ENCODE measurements around the gene SLC2A10. TPM values are rescaled to one million over a fixed set of nuclear protein-coding genes. Genes with fewer than 3 reads are reported as not detected.

The SLC2A10 gene
- polyA plus RNA-seq, 1 donor (not counting 4 experiments of a cell fraction or from before 2014, with no cell fraction given), result not detected

DNA sequence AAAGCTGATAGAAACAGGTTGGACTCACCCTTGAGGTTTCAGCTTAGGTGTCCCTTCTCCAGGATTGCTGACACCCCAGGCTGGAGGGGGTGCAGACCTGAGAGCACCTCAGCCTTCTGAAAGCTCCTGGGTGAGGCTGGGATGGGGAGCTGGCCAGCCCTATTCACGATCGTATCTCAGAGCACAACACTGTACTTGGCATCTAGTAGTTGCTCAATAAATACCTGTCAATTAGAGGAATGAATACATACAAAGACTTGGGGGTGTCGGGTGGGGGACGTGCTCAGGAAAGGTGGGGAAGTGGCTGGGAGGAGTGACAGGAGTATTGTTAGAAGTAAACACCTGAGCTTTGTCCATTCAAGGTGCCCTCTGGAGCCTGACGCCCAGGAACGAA, 61.7 kb downstream of the SLC2A10 start:
- DNase-seq (ENCODE audit: low read depth, low spot score) (no peak), FAIRE-seq (no peak)
- H3K27me3 ChIP-seq (ENCODE audit: control insufficient read depth, extremely low read depth, insufficient read depth, low read length), result no peaks in the 10 kb centered on the region
- no peak overlapping the region for H3K9ac ChIP-seq (ENCODE audit: control insufficient read depth, extremely low read depth, insufficient read depth, low read length)
- no peak overlapping the region for H3K4me3 ChIP-seq (ENCODE audit: control insufficient read depth in 2 of 3, extremely low read depth in 1 of 3, insufficient read depth in 2 of 3, low read depth in 1 of 3, low read length in 3 of 3)
- H3K79me2 ChIP-seq (ENCODE audit: control insufficient read depth, insufficient read depth, low read length), result no peaks in the 10 kb centered on the region
- H3K27ac ChIP-seq (ENCODE audit: control insufficient read depth, insufficient read depth, low read length), result no peak overlapping the region
- no peaks in the 10 kb centered on the region for H3K9me3 ChIP-seq (ENCODE audit: control insufficient read depth, low read depth, low read length)
- H2AFZ ChIP-seq (ENCODE audit: control insufficient read depth, low read length), result no peak overlapping the region
- no peak for TF ChIP-seq EZH2 (IDR thresholded peaks at IDR 0.05; ENCODE audit: low read length)
- TF ChIP-seq, protein P1, sequence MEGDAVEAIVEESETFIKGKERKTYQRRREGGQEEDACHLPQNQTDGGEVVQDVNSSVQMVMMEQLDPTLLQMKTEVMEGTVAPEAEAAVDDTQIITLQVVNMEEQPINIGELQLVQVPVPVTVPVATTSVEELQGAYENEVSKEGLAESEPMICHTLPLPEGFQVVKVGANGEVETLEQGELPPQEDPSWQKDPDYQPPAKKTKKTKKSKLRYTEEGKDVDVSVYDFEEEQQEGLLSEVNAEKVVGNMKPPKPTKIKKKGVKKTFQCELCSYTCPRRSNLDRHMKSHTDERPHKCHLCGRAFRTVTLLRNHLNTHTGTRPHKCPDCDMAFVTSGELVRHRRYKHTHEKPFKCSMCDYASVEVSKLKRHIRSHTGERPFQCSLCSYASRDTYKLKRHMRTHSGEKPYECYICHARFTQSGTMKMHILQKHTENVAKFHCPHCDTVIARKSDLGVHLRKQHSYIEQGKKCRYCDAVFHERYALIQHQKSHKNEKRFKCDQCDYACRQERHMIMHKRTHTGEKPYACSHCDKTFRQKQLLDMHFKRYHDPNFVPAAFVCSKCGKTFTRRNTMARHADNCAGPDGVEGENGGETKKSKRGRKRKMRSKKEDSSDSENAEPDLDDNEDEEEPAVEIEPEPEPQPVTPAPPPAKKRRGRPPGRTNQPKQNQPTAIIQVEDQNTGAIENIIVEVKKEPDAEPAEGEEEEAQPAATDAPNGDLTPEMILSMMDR (optimal IDR thresholded peaks at IDR 0.05 in 1 of 3, IDR thresholded peaks at IDR 0.05 in 1 of 3, conservative IDR thresholded peaks at IDR 0.05 in 1 of 3; ENCODE audit: extremely low read depth in 1 of 3, insufficient read depth in 2 of 3, low read length in 3 of 3), result no peak
- dilution Hi-C loops (cut with MboI; ENCODE audit: extremely low pct_ligation_motif_present, low sequenced_read_pairs), result no loop called here
- H3K36me3 ChIP-seq (ENCODE audit: control insufficient read depth in 2 of 2, extremely low read depth in 1 of 2, insufficient read depth in 2 of 2, low read length in 2 of 2), result no peaks in the 10 kb centered on the region
- H3K4me2 ChIP-seq (ENCODE audit: control insufficient read depth, extremely low read depth, insufficient read depth, low read depth, low read length), result no peak overlapping the region
- H4K20me1 ChIP-seq (ENCODE audit: control insufficient read depth, extremely low read depth, insufficient read depth, low read length), result no peaks in the 10 kb centered on the region
- no peaks in the 10 kb centered on the region for H3K4me1 ChIP-seq (ENCODE audit: control insufficient read depth, extremely low read depth, insufficient read depth, low read length)
- H3K9me1 ChIP-seq (ENCODE audit: control insufficient read depth, extremely low read depth, insufficient read depth, low read length), result no peaks in the 10 kb centered on the region

DNA sequence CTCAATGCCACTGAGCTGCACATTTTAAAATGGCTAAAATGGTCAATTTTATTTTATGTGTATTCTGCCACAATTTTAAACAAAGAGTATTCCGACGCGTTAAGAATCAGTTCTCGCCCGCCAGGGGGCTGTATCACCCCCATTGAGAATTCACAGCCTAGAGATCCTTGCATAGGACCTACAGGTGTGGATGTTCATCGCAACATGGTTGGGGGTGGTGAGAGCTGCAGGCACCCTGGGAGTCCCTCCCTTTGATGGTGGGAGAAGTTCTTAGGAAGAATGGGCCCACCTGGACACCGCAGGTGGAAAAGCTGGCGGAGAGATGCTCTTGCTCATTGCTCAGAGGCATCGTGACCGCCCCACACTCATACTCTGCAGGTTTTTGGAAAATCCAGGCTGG, 63.5 kb downstream of the SLC2A10 start:
- Histone ChIP-seq H3K9me1 (ENCODE audit: control insufficient read depth, extremely low read depth, insufficient read depth, low read length) (no peaks in the 10 kb centered on the region), H3K27me3 (ENCODE audit: control insufficient read depth, extremely low read depth, insufficient read depth, low read length) (no peaks in the 10 kb centered on the region), H3K36me3 (ENCODE audit: control insufficient read depth in 2 of 2, extremely low read depth in 1 of 2, insufficient read depth in 2 of 2, low read length in 2 of 2) (no peaks in the 10 kb centered on the region), H3K9me3 (ENCODE audit: control insufficient read depth, low read depth, low read length) (no peaks in the 10 kb centered on the region), H3K9ac (ENCODE audit: control insufficient read depth, extremely low read depth, insufficient read depth, low read length) (no peak overlapping the region), H4K20me1 (ENCODE audit: control insufficient read depth, extremely low read depth, insufficient read depth, low read length) (no peaks in the 10 kb centered on the region), H3K4me1 (ENCODE audit: control insufficient read depth, extremely low read depth, insufficient read depth, low read length) (no peaks in the 10 kb centered on the region), H3K4me2 (ENCODE audit: control insufficient read depth, extremely low read depth, insufficient read depth, low read depth, low read length) (no peak overlapping the region), H2AFZ (ENCODE audit: control insufficient read depth, low read length) (no peak overlapping the region), H3K27ac (ENCODE audit: control insufficient read depth, insufficient read depth, low read length) (no peak overlapping the region), H3K4me3 (ENCODE audit: control insufficient read depth in 2 of 3, extremely low read depth in 1 of 3, insufficient read depth in 2 of 3, low read depth in 1 of 3, low read length in 3 of 3) (no peak overlapping the region), H3K79me2 (ENCODE audit: control insufficient read depth, insufficient read depth, low read length) (no peaks in the 10 kb centered on the region)
- dilution Hi-C loops (cut with MboI; ENCODE audit: extremely low pct_ligation_motif_present, low sequenced_read_pairs), result no loop called here
- TF ChIP-seq, protein P1 (optimal IDR thresholded peaks at IDR 0.05 in 1 of 3, IDR thresholded peaks at IDR 0.05 in 1 of 3, conservative IDR thresholded peaks at IDR 0.05 in 1 of 3; ENCODE audit: extremely low read depth in 1 of 3, insufficient read depth in 2 of 3, low read length in 3 of 3), result no peak
- TF ChIP-seq EZH2 (IDR thresholded peaks at IDR 0.05; ENCODE audit: low read length), result no peak
- FAIRE-seq (no peak), DNase-seq (ENCODE audit: low read depth, low spot score) (no peak)

Data from keratinocyte (primary cell).